Mesenchymal stem cell (in vitro differentiated cells and primary cell): ENCODE data around the gene EHD4.

Experiments
- DNase-seq: peaks from one replicate; pipeline ENCODE4 v3.0.0-alpha.2; 2013
- H2AFZ ChIP-seq: one replicate; pipeline ENCODE4 v1.6.1; 2013; ENCODE audit warnings: low read depth, mild to moderate bottlenecking, control low read depth, inconsistent platforms, low read length, moderate library complexity
- H2AK5ac ChIP-seq: 2 replicates; pipeline ENCODE4 v1.6.1; 2013; ENCODE audit warnings: low read length, moderate library complexity, mild to moderate bottlenecking, inconsistent platforms; ENCODE audit not compliant: severe bottlenecking
- H2BK120ac ChIP-seq: one replicate; pipeline ENCODE4 v1.6.1; 2013; ENCODE audit warnings: low read depth, mild to moderate bottlenecking, inconsistent platforms, low read length, moderate library complexity
- H2BK12ac ChIP-seq, 2 experiments: one replicate each; pipeline ENCODE4 v1.6.1; 2013; ENCODE audit warnings: inconsistent platforms in 2 of 2, low read length in 2 of 2, mild to moderate bottlenecking in 2 of 2, moderate library complexity in 2 of 2, control low read depth in 1 of 2
- H2BK15ac ChIP-seq: one replicate; pipeline ENCODE4 v1.6.1; 2013; ENCODE audit warnings: mild to moderate bottlenecking, low read depth, inconsistent platforms; ENCODE audit not compliant: poor library complexity, severe bottlenecking
- H2BK5ac ChIP-seq: 2 replicates; pipeline ENCODE4 v1.6.1; 2013; ENCODE audit warnings: low read depth, mild to moderate bottlenecking, low read length, control low read depth, inconsistent platforms; ENCODE audit not compliant: poor library complexity, severe bottlenecking
- H3K14ac ChIP-seq, 2 experiments: one replicate each; pipeline ENCODE4 v1.6.1; 2013; ENCODE audit warnings: inconsistent platforms in 2 of 2, low read length in 2 of 2, control low read depth in 1 of 2, mild to moderate bottlenecking in 1 of 2, moderate library complexity in 1 of 2
- H3K18ac ChIP-seq, 2 experiments: one replicate each; pipeline ENCODE4 v1.6.1; 2013; ENCODE audit warnings: inconsistent platforms in 2 of 2, low read length in 2 of 2, control low read depth in 1 of 2, low read depth in 1 of 2, mild to moderate bottlenecking in 1 of 2
- H3K23ac ChIP-seq, 2 experiments: one replicate each; pipeline ENCODE4 v1.6.1; 2013; ENCODE audit warnings: inconsistent platforms in 2 of 2, low read length in 2 of 2, mild to moderate bottlenecking in 2 of 2, moderate library complexity in 2 of 2, control low read depth in 1 of 2
- H3K27ac ChIP-seq: 2 replicates; pipeline ENCODE4 v1.5.1; 2013; ENCODE audit warnings: mild to moderate bottlenecking, moderate library complexity, low read length, control low read depth, inconsistent platforms; ENCODE audit not compliant: poor library complexity, severe bottlenecking
- H3K27me3 ChIP-seq, 2 experiments: 2 replicates each; pipeline versions ENCODE4 v1.6.1 to v1.7.0; 2013; ENCODE audit warnings: low read length in 2 of 2, mild to moderate bottlenecking in 2 of 2, moderate library complexity in 2 of 2, control low read depth in 1 of 2, inconsistent platforms in 1 of 2; ENCODE audit not compliant: control insufficient read depth in 1 of 2, insufficient read depth in 1 of 2
- H3K36me3 ChIP-seq, 2 experiments: 2 replicates each; pipeline versions ENCODE4 v1.6.1 to v1.7.0; 2013; ENCODE audit warnings: low read length in 2 of 2, control low read depth in 1 of 2, inconsistent platforms in 1 of 2, low read depth in 1 of 2, mild to moderate bottlenecking in 1 of 2; ENCODE audit not compliant: insufficient read depth in 2 of 2, control insufficient read depth in 1 of 2
- H3K4ac ChIP-seq, 2 experiments: one replicate each; pipeline ENCODE4 v1.6.1; 2013; ENCODE audit warnings: inconsistent platforms in 2 of 2, low read length in 2 of 2, mild to moderate bottlenecking in 2 of 2, moderate library complexity in 2 of 2, control low read depth in 1 of 2, low read depth in 1 of 2
- H3K4me1 ChIP-seq: 2 replicates; pipeline ENCODE4 v1.6.1; 2013; ENCODE audit warnings: low read depth, low read length, control low read depth; ENCODE audit not compliant: control insufficient read depth, insufficient read depth
- H3K4me2 ChIP-seq: 2 replicates; pipeline ENCODE4 v1.6.1; 2013; ENCODE audit warnings: low read length, mild to moderate bottlenecking, inconsistent platforms; ENCODE audit not compliant: poor library complexity, severe bottlenecking
- H3K4me3 ChIP-seq, 2 experiments: 2 replicates each; pipeline versions ENCODE4 v1.5.1 to v1.7.0; 2013; ENCODE audit warnings: low read length in 2 of 2, mild to moderate bottlenecking in 2 of 2, control low read depth in 1 of 2, low read depth in 1 of 2; ENCODE audit not compliant: insufficient read depth in 1 of 2
- H3K79me1 ChIP-seq: replicated peaks from 2 replicates; pipeline ENCODE4 v1.6.1; 2013; ENCODE audit warnings: mild to moderate bottlenecking, control low read depth, low read length, inconsistent platforms; ENCODE audit not compliant: poor library complexity, severe bottlenecking
- H3K9ac ChIP-seq: 2 replicates; pipeline ENCODE4 v1.7.0; 2013; ENCODE audit warnings: mild to moderate bottlenecking, low read length, moderate library complexity
- H3K9me3 ChIP-seq: 2 replicates; pipeline ENCODE4 v1.7.0; 2013; ENCODE audit warnings: mild to moderate bottlenecking, low read length; ENCODE audit not compliant: control insufficient read depth
- H4K8ac ChIP-seq: one replicate; pipeline ENCODE4 v1.6.1; 2013; ENCODE audit warnings: inconsistent platforms, mild to moderate bottlenecking, low read length, moderate library complexity
- H4K91ac ChIP-seq: one replicate; pipeline ENCODE4 v1.6.1; 2013; ENCODE audit warnings: mild to moderate bottlenecking, low read length, inconsistent platforms
- WGBS: methylation state at CpG from one replicate; pipeline ENCODE4 v1.1.7; 2013; ENCODE audit warnings: mixed read lengths; 5-methylcytosine and 5-hydroxymethylcytosine counted together

EHD4 gene

GRCh38 chr15:42012241-42012640 lies 39.9 kb upstream of the EHD4 start:
- Histone ChIP-seq H2BK120ac (no peak overlapping the region), H3K36me3 (no peaks in the 10 kb centered on the region), H3K18ac (no peak overlapping the region), H3K4me3 (no peak overlapping the region), H4K8ac (no peak overlapping the region), H3K27ac (no peak overlapping the region), H2BK5ac (no peak overlapping the region), H3K14ac (no peak overlapping the region), H3K4ac (no peak overlapping the region), H3K4me2 (no peak overlapping the region), H3K79me1 (no peaks in the 10 kb centered on the region), H2BK12ac (no peak overlapping the region), H3K23ac (no peak overlapping the region), H3K9ac (no peak overlapping the region), H3K9me3 (peaks cover 13% of the 10 kb centered on the region), H3K4me1 (no peaks in the 10 kb centered on the region), H2AK5ac (no peak overlapping the region), H2BK15ac (no peak overlapping the region), H4K91ac (no peak overlapping the region), H3K27me3 (peaks cover 63 to 74% of the 10 kb centered on the region in 2 experiments), H2AFZ (no peak overlapping the region)
- DNase-seq: no peak
- WGBS: 49% methylated on average over 2 of the region's 2 CpGs

GRCh38 chr15:42011074-42011473 lies 38.7 kb upstream of the EHD4 start:
- Histone ChIP-seq H2AK5ac (no peak overlapping the region), H2BK120ac (no peak overlapping the region), H3K4me1 (no peaks in the 10 kb centered on the region), H2BK15ac (no peak overlapping the region), H2BK5ac (no peak overlapping the region), H2BK12ac (no peak overlapping the region), H4K91ac (no peak overlapping the region), H2AFZ (no peak overlapping the region), H3K9ac (no peak overlapping the region), H3K4me2 (no peak overlapping the region), H4K8ac (no peak overlapping the region), H3K4ac (no peak overlapping the region), H3K79me1 (no peaks in the 10 kb centered on the region), H3K27ac (no peak overlapping the region), H3K14ac (no peak overlapping the region), H3K36me3 (no peaks in the 10 kb centered on the region), H3K18ac (no peak overlapping the region), H3K27me3 (peaks cover 66 to 79% of the 10 kb centered on the region in 2 experiments), H3K4me3 (no peak overlapping the region), H3K23ac (no peak overlapping the region), H3K9me3 (peaks cover 22% of the 10 kb centered on the region)
- 71% methylated on average over 7 of the region's 7 CpGs for WGBS
- no peak for DNase-seq

- no peak overlapping the region for H4K91ac ChIP-seq
- no peak overlapping the region for H3K4me3 ChIP-seq
- H2AFZ ChIP-seq: no peak overlapping the region
- H3K36me3 ChIP-seq: no peaks in the 10 kb centered on the region
- WGBS: 38% methylated on average over 1 of the region's 1 CpG
- no peak overlapping the region for H3K9ac ChIP-seq
- no peak overlapping the region for H3K23ac ChIP-seq
- H3K79me1 ChIP-seq: no peaks in the 10 kb centered on the region
- no peak overlapping the region for H2BK120ac ChIP-seq
- no peak overlapping the region for H3K27ac ChIP-seq
- H2BK12ac ChIP-seq: no peak overlapping the region
- DNase-seq: peak; percentile 2
- no peak overlapping the region for H2BK15ac ChIP-seq
- no peak overlapping the region for H3K14ac ChIP-seq
- H3K9me3 ChIP-seq: peaks cover 22% of the 10 kb centered on the region
- no peak overlapping the region for H2AK5ac ChIP-seq
- no peak overlapping the region for H2BK5ac ChIP-seq
- H4K8ac ChIP-seq: no peak overlapping the region
- H3K18ac ChIP-seq: no peak overlapping the region
- no peaks in the 10 kb centered on the region for H3K4me1 ChIP-seq
- no peak overlapping the region for H3K4me2 ChIP-seq
- peaks cover 68 to 79% of the 10 kb centered on the region in 2 experiments for H3K27me3 ChIP-seq
- no peak overlapping the region for H3K4ac ChIP-seq
Measured at GRCh38 chr15:42010434-42010833, 38.1 kb upstream of the EHD4 start.

GRCh38 chr15:42009474-42009873 lies 37.1 kb upstream of the EHD4 start:
- H3K79me1 ChIP-seq: no peaks in the 10 kb centered on the region
- H2AK5ac ChIP-seq: no peak overlapping the region
- H3K4me2 ChIP-seq: no peak overlapping the region
- no peak overlapping the region for H3K9ac ChIP-seq
- no peaks in the 10 kb centered on the region for H3K36me3 ChIP-seq
- H2BK5ac ChIP-seq: no peak overlapping the region
- H2BK15ac ChIP-seq: no peak overlapping the region
- no peak overlapping the region for H3K4me3 ChIP-seq
- H3K4ac ChIP-seq: no peak overlapping the region
- H3K9me3 ChIP-seq: peaks cover 22% of the 10 kb centered on the region
- H2BK12ac ChIP-seq: no peak overlapping the region
- no peak overlapping the region for H3K23ac ChIP-seq
- H3K4me1 ChIP-seq: no peaks in the 10 kb centered on the region
- 69% methylated on average over 5 of the region's 5 CpGs for WGBS
- no peak overlapping the region for H2BK120ac ChIP-seq
- no peak overlapping the region for H3K18ac ChIP-seq
- H4K91ac ChIP-seq: no peak overlapping the region
- peaks cover 68 to 79% of the 10 kb centered on the region in 2 experiments for H3K27me3 ChIP-seq
- H3K14ac ChIP-seq: no peak overlapping the region
- DNase-seq: no peak
- no peak overlapping the region for H4K8ac ChIP-seq
- H3K27ac ChIP-seq: no peak overlapping the region
- H2AFZ ChIP-seq: no peak overlapping the region
